Inflammatory macrophage treated with lipopolysaccharide for 4 hours (primary cell): ENCODE measurements around the gene SULF2.
A peak's percentile ranks its signal among the peaks of the same experiment; 100 is the strongest.
"Not testable (repeated sequence)": the region's sequence is repeated elsewhere in the genome, so short reads cannot be mapped to it uniquely, and the experiment has no call there.

Experiments
- DNase-seq: peaks from one replicate; pipeline ENCODE4 v3.0.0-alpha.2; 2020

SULF2 gene

DNA sequence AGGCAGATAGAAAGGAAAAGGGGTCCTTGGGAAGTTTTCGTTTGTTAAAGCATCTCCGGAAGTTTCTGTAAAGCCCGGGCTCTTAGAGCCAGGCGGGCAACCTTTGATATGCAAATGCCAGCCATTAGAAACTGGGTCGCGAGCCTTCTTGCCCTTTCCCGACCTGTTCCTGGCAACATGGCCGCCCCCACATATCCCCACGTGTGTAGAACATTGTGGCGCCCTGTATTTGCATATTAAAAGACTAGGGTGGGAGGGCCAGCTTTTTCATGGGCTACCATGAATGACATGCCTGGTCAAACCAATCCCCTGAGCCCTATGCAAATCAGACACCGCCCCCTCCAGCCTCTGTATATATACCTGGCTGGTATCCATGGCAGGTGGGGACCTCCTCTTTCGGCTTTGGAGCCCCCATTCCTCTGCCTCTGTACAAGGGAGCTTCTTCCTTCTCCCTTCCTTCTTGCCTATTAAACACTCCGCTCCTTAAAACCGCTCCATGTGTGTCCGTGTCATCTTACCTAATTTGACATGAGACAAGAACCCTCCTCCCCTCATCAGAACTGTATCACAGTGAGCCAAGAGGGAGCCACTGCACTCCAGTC lies 19.0 kb upstream of the SULF2 start:
- DNase-seq, result not testable (repeated sequence)

DNA sequence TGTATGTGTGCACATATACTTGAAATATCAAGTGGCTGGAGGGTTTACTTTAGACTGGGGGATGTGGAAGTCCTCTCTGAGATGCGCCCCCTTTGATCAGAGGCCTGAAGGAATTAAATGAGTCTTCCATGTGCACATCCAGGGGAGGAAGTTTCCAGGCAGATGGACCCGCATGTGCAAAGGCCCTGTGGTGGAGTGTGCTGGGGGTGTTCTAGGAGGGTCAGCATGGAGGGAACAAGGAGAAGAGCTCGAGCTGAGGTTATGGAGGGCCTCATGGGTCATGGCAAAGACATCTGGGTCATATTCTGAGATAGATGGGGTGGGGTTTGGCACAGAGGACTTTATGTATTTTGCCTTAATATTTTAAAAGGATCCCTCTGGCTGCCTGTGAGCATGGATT lies 17.7 kb upstream of the SULF2 start:
- no peak for DNase-seq

DNA sequence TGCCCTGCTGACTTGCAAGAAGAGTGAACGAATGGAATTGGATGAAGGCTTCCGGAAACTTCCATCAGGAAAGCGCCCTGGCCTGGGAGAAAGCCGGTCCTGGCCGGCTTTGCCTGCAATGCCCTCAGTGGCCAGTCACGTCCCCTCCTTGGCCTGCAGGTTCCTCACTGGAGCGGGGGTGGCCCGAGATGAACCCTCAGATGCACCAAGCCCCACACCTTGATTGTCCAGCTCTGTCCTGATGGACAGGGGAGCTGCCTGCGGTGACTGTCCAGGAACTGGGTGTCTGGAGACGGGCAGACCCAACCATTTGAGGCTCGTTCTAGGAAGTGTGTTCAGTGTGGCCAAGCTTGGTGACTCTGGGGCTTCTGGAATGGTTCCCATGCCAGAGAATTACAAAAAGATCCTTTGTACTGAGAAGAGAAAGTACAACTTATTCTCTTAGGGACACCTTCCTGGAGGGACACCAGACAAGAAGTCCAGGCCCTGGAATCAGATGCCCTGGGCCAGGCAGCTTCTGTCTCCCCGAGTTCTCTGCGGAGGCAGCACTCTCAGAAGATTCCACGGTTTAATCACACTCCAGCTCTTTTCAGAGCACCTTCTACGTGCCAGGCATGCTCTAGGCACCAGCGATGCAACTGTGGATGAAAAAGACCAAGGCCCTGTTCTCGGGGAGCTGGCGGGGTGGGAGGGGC lies 17.1 kb upstream of the SULF2 start:
- no peak for DNase-seq

DNA sequence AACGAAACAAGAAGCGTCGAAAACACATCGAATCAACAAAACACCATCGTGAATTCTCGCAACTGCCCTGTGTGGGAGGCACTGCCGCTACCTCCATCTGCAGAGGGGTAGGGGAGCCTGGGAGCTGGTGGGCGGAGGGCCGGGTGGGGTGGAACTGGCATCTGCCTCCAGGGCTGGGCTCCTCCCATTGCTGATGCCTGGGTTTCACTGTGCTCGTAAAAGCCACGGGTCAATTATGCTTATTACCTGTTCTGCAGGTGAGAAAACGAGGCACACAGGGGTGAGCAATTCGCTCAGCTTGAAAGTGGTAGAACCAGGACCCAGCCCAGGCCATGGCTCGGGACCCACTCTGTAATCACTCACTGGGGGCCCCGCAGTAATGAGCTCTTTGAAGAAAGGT lies 16.5 kb upstream of the SULF2 start:
- DNase-seq, result no peak

DNA sequence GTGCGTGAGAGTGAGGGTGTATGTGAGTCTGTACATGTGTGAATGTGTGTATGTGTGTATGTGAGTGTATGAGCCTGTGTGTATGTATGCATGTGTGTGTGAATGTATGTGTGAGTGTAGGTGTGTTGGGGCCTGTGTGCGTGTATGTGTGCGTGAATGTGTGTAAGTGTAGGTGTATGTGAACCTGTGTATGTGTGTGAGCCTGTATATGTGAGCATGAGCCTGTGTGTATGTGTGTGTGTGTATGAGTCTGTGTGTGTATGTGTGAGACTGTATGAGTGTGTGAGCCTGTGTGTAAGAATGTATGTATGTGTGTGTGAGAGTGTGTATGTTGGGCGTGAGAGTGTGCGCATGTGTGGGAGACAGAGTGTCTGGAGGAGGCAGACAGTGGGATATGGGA lies 15.8 kb upstream of the SULF2 start:
- DNase-seq, result no peak

DNA sequence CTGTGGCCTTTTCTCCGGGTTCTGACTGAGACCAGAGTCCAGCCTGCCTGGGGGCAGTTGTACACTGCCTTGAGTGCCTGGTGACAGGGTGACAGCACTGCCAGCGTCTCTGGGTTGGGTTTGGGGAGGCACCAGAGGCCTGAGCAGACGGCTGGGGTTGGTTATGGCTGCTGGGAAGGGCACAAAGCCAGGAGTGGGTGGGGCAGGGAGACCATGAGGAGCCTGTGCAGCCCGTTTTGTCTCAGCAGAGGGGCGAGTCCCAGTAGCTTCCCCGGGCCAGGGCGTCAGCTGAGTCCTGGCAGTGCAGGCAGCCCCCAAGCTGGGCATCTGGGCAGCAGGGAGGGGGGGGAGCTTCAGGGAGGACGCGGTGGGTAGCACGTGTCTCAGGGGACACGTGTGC lies 15.3 kb upstream of the SULF2 start:
- DNase-seq, result no peak

DNA sequence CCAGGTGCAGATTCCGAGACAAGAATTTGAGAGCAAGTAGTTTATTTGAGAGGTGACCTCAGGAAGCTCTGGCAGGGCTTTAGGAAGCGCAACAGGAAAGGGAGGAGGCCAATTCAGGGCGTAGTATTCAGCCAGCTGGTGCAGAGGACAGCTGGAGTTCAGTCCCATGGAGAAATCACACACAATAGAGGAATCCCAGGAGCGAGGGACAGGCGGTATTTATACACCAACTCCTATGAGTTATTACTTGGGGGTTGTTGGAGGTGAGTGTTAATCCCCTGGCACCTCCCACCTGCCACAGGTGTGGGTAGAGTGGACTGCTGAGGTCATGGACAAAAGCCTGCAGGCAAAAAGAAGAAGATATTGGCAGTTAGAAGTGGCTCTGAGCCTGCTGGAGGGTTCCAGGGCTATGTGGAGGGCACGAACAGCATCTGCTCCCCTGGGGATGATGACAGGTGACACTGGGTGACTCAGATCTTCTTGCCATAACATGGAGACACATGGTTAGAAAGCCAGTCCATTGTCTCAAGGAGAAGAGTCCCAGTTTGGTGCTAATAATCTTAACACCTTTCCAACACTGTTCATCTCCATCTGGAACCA lies 13.9 kb upstream of the SULF2 start:
- no peak for DNase-seq

DNA sequence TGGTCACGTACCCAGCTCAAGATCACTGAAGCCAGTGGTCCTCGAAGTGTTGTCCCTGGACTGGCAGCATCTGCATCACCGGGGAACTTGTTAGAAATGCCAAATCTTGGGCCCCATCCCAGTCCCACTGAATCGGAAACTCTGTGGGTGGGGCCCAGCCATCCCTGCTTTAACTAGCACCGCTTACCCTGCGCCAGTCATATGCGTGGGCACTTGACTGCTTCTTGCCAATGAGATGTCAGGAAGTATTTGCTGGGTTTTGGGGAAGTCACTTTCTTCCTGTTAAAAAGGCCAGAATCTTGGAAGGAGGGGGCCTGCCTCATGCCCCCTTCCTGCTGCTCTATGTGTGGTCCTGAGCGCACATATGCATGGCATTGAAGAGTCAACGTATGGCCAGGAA lies 11.7 kb upstream of the SULF2 start:
- DNase-seq, result peak; percentile 64

DNA sequence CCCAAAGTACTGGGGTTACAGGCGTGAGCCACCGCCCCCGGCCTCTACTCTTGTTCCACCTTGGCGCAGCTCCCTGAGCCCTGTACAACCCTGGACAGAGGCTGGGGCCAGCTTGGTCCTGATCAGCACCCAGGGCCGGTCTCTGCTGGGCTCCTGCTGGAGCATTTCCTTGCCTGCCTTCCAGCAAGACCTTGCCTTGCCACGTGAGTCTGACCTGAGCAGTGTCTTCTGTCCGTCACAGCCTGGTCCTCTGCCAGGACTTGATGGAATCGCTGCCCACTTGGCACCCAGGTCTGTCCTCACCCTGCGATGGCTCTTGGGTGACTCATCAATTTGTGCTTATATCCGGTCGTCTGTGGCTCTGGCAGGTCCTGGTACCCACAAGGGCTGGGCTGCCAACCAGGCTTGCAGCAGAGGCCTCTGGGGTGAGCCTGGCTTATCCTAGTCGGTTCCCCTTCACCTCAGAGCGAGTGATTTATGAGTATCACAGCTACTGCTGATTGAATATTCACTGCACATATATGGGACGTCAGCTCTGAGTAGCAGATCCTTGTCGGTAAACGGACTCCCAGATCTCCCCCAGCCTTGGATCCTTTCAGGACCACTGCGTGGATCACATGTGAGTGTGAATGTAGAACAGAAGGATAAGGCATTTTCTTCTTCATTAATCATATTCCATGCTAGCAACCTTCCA lies 10.1 kb upstream of the SULF2 start:
- no peak for DNase-seq

DNA sequence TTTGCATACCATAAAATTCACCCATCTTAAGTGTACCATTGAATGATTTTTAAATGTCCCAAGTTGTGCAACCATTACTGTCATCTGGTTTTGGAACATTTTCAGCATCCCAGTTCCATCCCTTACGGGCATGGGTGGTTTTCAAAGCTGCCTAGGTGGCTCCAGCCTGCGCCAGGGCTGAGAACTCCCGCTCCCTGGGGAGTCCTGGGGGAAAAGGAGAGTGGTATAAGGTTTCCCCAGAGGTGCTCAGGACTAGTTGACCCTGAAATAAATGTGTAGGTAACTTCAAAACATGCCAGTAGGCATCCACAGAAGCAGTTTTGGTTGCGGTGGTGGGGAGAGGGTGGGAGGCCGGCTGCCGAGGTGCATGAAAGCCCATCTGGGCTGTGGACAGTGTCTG lies 9.0 kb upstream of the SULF2 start:
- DNase-seq, result not testable (repeated sequence)

DNA sequence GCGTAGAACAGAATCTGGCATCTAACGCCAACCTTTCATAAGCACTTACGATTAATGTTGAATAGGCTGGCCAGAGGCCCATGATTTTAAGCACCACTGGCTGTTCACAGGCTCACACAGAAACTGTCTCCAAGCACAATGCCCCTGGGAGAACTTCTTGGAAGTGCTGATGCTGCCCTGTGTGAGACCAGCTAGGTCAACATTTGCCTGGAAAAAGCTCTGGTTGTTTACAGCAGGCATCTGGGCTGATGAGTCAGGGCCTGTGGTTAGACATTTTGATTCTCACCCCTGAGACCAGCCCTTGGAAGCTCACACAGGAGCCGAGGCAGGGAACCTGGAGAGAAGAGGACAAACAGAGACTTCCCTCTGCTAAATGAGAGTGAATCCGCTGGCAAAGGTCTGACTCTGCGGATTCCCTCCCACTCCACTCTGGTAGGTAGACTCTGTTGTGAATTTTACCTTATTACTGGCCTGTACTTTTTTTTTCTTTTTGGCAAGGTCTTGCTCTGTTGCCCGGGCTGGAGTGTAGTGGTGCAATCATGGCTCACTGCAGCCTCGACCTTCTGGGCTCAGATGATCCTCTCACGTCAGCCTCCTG lies 6.8 kb upstream of the SULF2 start:
- no peak for DNase-seq

DNA sequence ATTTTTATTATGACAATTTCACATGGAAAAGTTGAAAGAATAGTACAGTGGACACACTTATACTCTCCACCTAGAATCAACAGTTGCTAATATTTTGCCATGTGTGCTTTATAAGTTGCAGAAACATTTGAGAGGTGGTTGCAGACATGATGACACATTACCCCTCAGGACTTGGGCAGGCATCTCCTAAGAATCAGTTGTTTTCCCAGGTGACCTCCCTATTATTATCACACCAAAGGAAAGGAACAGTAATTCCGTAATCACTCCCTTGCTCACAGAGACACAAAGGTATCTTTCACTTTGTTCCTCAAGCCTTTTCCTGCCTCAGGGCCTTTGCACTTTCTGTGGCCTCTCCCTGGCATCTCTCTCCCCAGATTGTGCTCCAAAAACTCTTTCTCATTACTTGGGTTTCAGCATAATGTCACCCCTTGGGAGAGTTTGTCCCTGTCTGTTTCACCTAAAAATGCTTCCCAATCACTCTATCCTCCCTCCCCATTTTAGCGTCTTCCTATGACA lies 5.9 kb upstream of the SULF2 start:
- DNase-seq, result no peak

DNA sequence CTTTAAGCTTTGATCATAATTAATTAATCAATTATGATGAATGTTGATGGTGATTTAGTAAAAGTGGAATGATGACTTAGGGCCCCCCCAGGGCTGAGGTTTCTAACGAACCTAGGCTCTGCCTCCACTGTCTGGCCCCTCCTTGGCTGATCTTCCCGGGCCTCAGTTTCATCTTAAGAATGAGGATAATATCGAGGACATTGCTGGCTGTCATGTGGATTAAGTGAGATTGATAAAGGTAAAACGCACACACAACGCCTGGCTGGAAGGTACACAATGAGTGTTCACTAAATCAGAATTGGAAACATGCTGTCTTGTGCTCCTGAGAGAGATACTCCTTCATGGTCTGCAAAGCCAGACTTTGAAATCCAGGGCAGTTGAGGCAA lies 5.3 kb upstream of the SULF2 start:
- DNase-seq, result no peak

DNA sequence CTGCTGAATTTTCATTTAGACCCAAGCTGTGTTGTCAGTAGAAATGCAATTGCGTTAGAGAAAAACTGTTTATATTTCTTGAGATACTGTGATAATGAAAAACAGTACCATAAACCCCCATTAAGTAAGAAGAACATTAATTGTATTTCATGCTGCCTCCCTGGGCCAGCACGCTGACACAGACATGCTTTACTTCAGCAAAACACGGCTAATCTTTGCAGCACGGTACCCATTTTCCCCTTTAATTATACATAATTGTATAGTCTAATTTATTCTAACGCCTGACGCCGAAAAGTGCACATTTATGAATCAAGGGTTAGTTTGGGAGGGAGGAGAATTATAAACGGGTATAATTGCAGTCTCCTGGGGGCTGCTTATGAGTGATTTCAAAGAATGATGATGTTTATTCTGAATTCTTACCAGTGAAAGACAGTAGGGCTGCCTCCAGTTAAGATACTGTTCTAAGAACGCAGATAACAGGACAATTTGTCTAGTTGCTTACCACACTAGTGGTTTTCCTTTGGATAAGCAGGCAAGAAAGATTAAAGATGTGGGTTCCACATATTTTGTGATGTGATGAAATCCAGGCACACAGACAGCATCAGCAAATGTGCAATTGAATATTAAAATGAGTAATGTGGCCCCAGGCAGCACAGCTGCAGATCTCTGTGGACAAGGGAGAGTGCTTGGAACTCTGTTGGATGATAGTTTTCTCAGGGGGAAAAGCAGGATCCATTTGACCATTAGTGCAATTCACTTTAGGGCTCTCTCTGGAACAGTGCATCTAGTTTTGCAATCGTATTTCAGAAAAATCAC lies 4.7 kb upstream of the SULF2 start:
- DNase-seq, result no peak

DNA sequence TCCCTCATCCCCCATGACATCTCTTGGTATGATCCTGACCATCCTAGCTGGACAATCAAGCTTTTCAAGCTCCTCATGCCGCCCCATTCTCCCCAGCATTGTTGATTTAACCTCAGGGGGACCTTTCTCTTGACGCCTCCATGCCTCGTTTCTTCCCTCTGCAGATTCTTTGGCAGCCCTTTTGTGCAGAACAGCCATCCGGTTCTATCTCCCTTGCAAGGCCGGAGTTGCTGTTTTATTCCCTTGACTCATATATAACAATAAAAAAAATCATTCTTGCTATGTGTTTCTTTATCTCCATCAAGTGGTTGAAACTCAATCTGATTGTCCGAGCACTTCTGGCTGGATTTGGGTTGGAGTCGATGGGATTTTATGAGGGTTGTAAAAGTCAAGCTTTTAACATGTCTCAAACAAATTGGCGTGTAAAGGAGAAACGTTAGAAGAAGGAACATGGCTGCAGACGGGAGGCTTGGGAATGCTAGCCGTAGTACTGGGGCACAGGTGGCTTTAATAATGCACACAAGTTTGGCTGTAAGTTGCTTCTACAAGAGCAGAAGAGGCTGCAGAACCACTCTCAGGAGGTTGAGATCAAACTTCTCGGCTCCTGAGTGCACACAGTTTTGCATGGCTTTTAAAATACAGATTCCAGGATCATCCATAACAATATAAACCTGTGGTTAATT lies 3.9 kb upstream of the SULF2 start:
- no peak for DNase-seq

DNA sequence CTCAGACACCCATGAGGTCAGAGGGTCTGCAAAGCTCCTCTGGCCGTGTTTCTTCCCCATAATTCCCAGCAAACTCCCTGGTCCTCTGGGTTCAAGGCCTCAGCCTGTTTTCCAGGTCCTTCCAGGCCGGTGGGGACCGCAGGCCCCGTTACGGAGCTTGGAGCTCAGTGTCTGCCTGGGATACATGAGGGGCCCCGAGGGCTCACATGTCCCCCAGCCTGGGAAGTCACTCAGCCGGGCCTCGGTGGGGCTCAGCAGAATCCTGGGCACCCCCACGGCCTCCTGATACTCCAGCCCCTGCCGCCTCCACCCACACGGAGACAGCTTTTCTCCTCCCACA lies 3.4 kb upstream of the SULF2 start:
- DNase-seq, result no peak

DNA sequence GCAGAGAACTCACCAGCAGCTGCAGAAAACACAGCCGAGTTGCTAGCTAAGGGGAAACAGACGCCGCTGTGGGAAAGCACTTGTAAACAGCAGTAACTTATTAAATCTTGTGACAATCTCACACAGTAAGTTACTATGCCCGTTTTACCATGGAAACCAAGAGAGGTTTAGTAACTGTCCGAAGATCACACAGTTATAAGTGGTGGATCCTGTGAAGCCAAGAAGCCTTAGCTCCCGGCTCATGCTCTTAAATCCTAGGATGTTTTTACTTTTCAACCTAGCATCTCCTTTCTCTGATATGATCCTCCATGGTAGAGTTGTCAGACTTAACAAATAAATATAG lies 1.5 kb upstream of the SULF2 start:
- no peak for DNase-seq

DNA sequence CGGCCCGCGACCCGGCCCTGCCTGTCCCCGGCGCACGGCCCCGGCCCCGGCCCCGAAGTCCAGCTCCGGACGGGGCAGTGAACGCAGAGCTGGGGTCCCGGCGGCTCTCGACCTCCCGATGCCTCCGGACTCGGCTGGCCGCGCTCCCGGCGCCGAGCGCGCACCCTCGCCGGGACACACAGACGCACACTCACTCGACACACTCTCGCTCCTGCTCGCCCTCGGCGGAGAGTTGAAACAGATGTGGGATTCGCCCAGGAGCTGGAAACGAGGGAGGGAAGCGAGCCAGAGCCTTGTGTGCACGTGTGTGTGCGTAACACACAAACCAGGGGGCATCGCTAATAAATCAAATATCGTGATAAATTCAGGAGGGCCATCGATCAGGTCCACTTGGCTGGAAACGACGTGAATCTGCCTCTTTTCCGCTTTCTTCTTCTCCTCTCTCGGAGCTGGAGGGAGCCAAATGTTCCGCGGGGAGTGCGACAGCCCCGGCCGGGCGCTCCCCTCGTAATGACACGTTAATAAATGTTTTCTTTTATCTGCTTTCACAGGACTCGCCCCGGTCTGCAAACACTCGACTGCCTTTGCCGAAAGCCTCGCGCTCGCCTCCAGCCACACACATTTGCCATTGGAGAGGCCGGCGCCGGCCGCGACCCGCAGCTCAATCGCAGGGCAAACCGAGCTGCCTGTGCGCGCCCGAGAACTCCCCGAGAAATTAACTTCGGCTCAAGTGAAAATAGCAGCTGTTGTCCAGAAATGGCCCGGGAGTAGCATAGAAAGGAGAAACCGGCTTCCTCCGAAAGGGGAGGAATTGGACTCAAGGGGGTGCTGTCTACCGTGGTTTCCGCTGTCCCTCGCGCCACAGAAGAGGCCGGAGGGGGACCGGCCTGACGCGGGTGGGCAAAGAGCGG lies 828 bp upstream of the SULF2 start:
- DNase-seq, result peak; percentile 79

DNA sequence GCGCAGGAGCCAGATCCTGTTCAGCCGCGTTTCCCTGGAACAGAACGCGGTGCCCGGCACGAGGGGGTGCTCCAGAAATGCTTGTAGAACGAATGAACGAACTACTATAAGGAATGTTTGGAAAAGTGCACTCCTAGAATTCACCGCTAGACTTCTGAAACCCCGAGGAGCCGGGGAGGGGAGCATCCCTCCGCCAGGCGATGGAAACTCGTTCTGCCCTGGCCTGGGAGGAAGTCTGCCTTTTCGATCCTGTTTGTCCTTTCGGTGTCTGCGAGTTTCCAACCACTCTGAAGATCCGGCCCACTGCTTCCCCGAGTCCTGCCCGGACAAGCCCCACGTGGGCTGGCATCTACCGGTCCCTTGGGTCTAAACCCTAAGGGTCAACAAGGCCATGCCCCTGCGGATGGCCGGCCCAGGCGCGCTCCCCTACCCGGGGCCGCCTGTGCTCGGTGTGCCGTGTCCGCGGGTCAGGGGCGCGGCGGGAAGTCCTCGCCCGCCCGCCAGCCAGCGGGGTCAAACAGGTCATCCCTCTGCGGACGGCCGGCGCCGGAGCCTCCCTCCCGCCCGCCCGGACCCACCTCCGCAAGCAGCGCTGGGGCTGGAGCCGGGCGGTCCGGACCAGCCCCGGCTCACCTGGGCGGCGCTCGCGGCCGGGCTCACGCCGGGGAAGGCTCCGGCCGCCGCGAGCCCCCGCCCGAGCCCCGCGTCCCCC lies 526 bp downstream of the SULF2 start:
- DNase-seq, result peak; percentile 26

DNA sequence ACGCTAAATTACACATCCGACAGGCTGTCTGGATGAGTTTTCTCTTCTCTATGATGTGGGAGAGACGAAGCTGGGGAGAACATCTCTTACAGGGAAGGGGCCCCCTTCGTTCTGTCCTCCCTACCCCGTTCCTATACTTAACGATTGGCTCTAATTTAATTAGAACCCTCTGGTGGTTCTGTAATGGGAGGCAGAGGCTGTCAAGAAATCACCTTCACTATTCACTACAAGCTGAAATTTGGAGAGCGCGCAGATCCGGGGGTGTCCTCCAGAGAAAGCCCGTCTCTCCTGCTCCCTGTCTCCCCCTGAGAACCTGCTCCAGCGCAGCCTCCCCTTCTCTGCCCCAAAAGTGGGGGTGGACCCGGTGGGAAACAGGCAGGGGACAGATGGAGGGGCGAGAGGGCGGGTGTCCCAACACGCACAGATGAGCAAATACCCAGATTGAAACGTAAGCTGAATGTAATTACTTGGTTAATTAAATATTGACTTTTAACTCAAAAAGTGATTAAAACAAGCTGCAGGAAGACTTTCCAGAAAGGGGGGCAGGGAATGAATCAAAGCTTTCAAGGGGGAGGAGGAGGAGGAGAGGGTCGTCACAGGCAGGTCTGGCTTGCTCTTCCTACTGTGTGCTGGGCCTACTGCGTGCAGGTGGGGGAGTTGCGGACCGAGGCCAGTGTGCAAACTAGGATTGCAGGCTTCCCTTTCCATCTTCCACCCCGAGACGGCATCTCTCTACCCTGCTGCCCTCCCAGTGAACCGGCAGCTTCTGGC lies 1.3 kb downstream of the SULF2 start:
- DNase-seq, result no peak
